Activated CD8-positive, alpha-beta memory T cell treated with anti-CD3 and anti-CD28 coated beads, Interleukin-2, amount 10 ng/mL, durations not matched to agents 7 days and 5 days (primary cell): Measurements from ENCODE around the gene SEC23IP. TPM values are rescaled to one million over a fixed set of nuclear protein-coding genes. Genes with fewer than 3 reads are reported as not detected.

ENCODE experiments used
- ATAC-seq: fragments of 150-1000 bp; cut with Tn5 transposase; one replicate; pipeline ENCODE4 v1.10.0; 2021; ENCODE audit warnings: moderate library complexity
- CTCF ChIA-PET: fragments of 350-600 bp; sonication (Branson Sonifier 250); formaldehyde crosslinking; loops from one replicate; lab custom pipeline; 2021; ENCODE audit warnings: antibody characterized with exemption; lab: Charles Lee
- DNase-seq: peaks from one replicate; pipeline ENCODE4 v3.0.0-alpha.2; 2020
- H3K27ac Mint-ChIP-seq: one replicate; pipeline ENCODE4 v1.8.0; 2021; ENCODE audit warnings: mild to moderate bottlenecking, mixed read lengths
- H3K27me3 Mint-ChIP-seq: one replicate; pipeline ENCODE4 v1.8.0; 2021; ENCODE audit warnings: mixed read lengths
- H3K36me3 Mint-ChIP-seq: one replicate; pipeline ENCODE4 v1.8.0; 2021; ENCODE audit warnings: mild to moderate bottlenecking, mixed read lengths
- H3K4me1 Mint-ChIP-seq: one replicate; pipeline ENCODE4 v1.8.0; 2021; ENCODE audit warnings: mixed read lengths
- H3K4me3 Mint-ChIP-seq: one replicate; pipeline ENCODE4 v1.8.0; 2021; ENCODE audit warnings: mild to moderate bottlenecking, moderate library complexity, mixed read lengths
- H3K9me3 Mint-ChIP-seq: one replicate; pipeline ENCODE4 v1.8.0; 2022; ENCODE audit warnings: low read depth, mixed read lengths
- microRNA-seq: library from miRNA; unstranded; fragments of <30 nt; microRNA quantifications from one replicate; pipeline ENCODE4 v1.2.0, GENCODE V29; 2022
- total RNA-seq, 2 experiments: library from RNA; stranded (reverse); gene quantifications; one replicate each; pipeline ENCODE4 v1.2.3, GENCODE V29; 2021

Gene SEC23IP
- total RNA-seq, 2 experiments from 2014 or later, result 62.9 to 72.8 TPM

DNA sequence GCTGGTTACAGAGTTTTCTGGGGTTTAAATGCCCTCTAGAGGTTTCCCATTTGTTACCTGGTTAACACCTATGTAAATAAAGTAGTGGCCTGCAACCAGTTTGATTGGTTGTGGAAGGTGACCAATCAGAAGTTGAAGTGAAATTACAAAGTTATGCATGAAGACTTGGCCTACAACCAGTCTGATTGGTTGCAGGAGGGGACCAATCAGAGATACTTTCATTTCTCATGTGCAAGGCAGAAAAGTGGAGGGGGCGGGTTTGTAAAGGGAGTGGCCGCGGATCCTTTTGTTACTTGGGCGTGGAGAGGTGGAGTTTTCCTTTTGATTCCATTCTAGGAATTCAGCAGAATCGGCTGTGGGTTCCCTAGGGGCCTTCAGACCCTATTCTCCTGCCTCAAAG, 80.8 kb downstream of the SEC23IP start:
- ATAC-seq (no peak), DNase-seq (no peak)
- Mint-ChIP-seq H3K27ac (no peak overlapping the region), H3K9me3 (no peaks in the 10 kb centered on the region), H3K4me3 (no peak overlapping the region), H3K27me3 (peaks cover 8% of the 10 kb centered on the region), H3K36me3 (no peaks in the 10 kb centered on the region), H3K4me1 (no peaks in the 10 kb centered on the region)
- CTCF ChIA-PET, result interaction anchor here (0.6 kb wide), 1 partner anchor 1294 kb away, joined by 3 read pairs; no protein-coding TSS in a partner anchor

GRCh38 chr10:119976421-119976820, 83.9 kb downstream of the SEC23IP start:
- H3K27ac Mint-ChIP-seq, result no peak overlapping the region
- H3K4me3 Mint-ChIP-seq, result no peak overlapping the region
- H3K9me3 Mint-ChIP-seq, result no peaks in the 10 kb centered on the region
- no peaks in the 10 kb centered on the region for H3K4me1 Mint-ChIP-seq
- CTCF ChIA-PET, result no interaction called here
- no peaks in the 10 kb centered on the region for H3K36me3 Mint-ChIP-seq
- peaks cover 8% of the 10 kb centered on the region for H3K27me3 Mint-ChIP-seq
- DNase-seq (no peak), ATAC-seq (no peak)

DNA sequence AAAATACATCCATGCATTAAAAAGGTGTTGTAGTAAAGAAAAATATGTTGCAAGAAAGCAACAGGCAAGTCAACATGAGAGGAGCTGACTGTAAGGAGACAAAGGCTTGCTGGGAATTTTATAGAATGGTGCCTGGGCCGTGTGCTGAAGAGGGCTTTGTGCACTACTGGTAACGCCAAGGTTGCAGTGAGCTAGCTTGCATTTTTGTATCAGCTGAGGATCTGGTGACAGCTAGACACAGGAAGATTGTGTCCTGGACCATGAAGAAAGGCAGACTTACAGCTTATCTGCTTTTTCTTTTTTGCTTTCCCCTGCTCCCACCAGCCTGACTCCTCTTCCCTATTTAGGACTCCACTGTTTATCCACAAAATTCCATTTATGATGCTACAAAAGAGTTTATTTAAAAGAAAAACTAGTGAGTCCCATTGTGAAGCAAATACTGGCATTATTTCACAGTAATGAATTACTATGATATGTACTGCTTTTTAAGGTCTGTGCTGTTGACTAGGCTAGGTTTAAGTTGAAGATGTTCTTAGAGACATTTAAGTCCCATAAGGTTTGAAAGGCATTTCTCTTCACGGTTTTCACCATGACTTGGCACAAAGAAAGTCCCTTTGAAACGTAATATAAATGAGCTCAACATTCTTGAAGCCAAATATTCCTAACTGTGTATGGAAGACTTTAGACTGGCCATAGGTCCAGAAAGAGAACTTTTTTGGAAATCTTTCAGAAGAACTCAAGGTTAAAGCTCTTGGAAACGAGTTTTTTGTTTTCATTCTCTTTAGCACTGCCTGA, 88.6 kb downstream of the SEC23IP start:
- CTCF ChIA-PET, result no interaction called here
- Mint-ChIP-seq H3K4me3 (no peak overlapping the region), H3K36me3 (no peaks in the 10 kb centered on the region), H3K4me1 (no peaks in the 10 kb centered on the region), H3K27me3 (peaks cover 9% of the 10 kb centered on the region), H3K9me3 (no peaks in the 10 kb centered on the region), H3K27ac (no peak overlapping the region)
- DNase-seq (no peak), ATAC-seq (no peak)

DNA sequence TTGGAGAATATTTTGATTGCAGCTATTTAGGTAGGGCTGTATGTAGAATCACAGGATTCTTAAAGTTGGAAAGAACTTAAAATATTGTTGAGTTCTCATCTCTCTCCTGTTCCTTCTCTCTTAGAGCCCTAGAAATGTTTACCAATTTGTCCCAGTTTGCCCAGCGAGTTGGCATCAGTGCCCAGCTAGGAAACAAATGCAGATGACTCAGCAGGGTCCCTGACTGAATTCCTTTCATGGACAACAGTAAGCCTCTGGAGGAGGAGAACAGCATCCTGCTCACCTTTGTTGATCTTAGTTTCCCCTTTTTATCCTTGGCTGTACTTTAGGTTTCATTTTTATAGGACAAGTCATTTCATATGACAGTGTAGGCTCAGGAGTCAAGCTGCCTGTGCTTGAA, 89.3 kb downstream of the SEC23IP start:
- H3K4me1 Mint-ChIP-seq, result no peaks in the 10 kb centered on the region
- H3K4me3 Mint-ChIP-seq, result no peak overlapping the region

DNA sequence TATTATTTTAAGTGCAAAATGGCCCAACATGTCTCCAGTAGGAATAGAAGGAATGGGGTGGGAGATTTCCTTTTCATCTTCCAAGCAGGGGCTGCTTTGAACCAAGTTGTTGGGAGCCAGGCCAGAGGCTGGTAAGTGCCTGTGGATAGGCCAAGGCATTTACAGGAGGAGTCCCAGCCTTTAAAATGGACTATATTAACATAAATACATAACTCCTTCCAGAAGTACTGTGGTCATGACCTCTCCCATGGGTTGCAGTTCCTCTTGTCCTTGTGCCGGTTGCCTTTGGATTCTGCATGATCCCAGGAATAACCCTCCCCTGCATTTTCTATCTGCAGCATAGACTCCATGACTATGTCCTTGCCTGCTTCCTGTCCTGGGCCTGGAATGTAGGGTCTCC, 95.8 kb downstream of the SEC23IP start:
- CTCF ChIA-PET, result no interaction called here

More for the DNA sequence above, 89.3 kb downstream of the SEC23IP start:
- H3K9me3 Mint-ChIP-seq, result no peaks in the 10 kb centered on the region
- DNase-seq (no peak), ATAC-seq (no peak)
- no peaks in the 10 kb centered on the region for H3K36me3 Mint-ChIP-seq
- H3K27ac Mint-ChIP-seq, result no peak overlapping the region
- peaks cover 9% of the 10 kb centered on the region for H3K27me3 Mint-ChIP-seq
- CTCF ChIA-PET, result no interaction called here

GRCh38 chr10:119989966-119990365, 97.4 kb downstream of the SEC23IP start:
- Mint-ChIP-seq H3K9me3 (no peaks in the 10 kb centered on the region), H3K27ac (no peak overlapping the region), H3K36me3 (no peaks in the 10 kb centered on the region), H3K4me1 (no peaks in the 10 kb centered on the region), H3K4me3 (no peak overlapping the region), H3K27me3 (peaks cover 19% of the 10 kb centered on the region)
- no peak for ATAC-seq
- CTCF ChIA-PET, result no interaction called here
- no peak for DNase-seq

More for the DNA sequence above, 95.8 kb downstream of the SEC23IP start:
- H3K4me1 Mint-ChIP-seq, result no peaks in the 10 kb centered on the region
- no peak overlapping the region for H3K27ac Mint-ChIP-seq
- DNase-seq (no peak), ATAC-seq (no peak)
- peaks cover 10% of the 10 kb centered on the region for H3K27me3 Mint-ChIP-seq
- no peak overlapping the region for H3K4me3 Mint-ChIP-seq
- H3K36me3 Mint-ChIP-seq, result no peaks in the 10 kb centered on the region
- H3K9me3 Mint-ChIP-seq, result no peaks in the 10 kb centered on the region

DNA sequence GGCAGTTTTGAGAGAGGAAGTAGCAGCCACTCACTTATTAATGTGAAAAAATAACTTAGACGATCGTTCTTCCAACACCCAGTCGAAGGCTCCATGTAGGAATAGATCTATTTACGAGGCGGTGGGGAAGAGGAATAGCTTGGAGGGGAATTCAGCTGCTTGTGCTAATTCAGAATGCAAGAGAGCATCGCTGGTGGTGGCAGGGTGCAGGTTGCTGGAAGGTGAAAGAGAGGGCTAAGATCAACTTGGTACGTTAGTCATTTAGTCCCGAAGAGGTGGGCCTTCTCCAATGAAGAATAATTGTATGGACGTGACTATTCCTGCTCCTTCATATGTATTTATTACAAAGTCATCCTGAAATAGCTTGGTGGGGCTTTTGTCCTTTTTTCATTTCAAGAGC, 98.5 kb downstream of the SEC23IP start:
- DNase-seq (no peak), ATAC-seq (no peak)
- Mint-ChIP-seq H3K36me3 (no peaks in the 10 kb centered on the region), H3K9me3 (peaks cover 1% of the 10 kb centered on the region), H3K27ac (no peak overlapping the region), H3K27me3 (peaks cover 19% of the 10 kb centered on the region), H3K4me3 (no peak overlapping the region), H3K4me1 (no peaks in the 10 kb centered on the region)
- CTCF ChIA-PET, result interaction anchor here (1.3 kb wide), 1 partner anchor 11 kb away, joined by 3 read pairs; no protein-coding TSS in a partner anchor

GRCh38 chr10:119991816-119992215, 99.3 kb downstream of the SEC23IP start:
- DNase-seq (no peak), ATAC-seq (no peak)
- Mint-ChIP-seq H3K27ac (no peak overlapping the region), H3K36me3 (no peaks in the 10 kb centered on the region), H3K4me3 (no peak overlapping the region), H3K4me1 (no peaks in the 10 kb centered on the region), H3K27me3 (peaks cover 24% of the 10 kb centered on the region), H3K9me3 (peaks cover 2% of the 10 kb centered on the region)
- CTCF ChIA-PET, result interaction anchor here (1.3 kb wide), 1 partner anchor 10 kb away, joined by 3 read pairs; no protein-coding TSS in a partner anchor

Small RNA genes lying within 50 kb of the gene (microRNA-seq; reads per million reads assigned to microRNA genes)
- gene MIR4682, result not detected

Other genes with a start within 250 kb of the SEC23IP start
- gene BAG3, start 241.3 kb upstream of the SEC23IP start, total RNA-seq, result 10 to 100 TPM; 12.7 to 13.0 TPM
- gene INPP5F, start 166.7 kb upstream of the SEC23IP start, total RNA-seq, result 10 to 100 TPM; 17.4 to 32.0 TPM
- gene MCMBP, start 19.9 kb upstream of the SEC23IP start, total RNA-seq, result 100 to 1,000 TPM in 1 of 2 experiments, 10 to 100 TPM in 1; 91.4 to 118 TPM